ENCODE data around the gene PHGDH. TPM values are rescaled to one million over a fixed set of nuclear protein-coding genes. Genes with fewer than 3 reads are reported as not detected.

Gene PHGDH
- total and polyA plus RNA-seq, 2 of the 13 experiments (the other 11 are each of a cell fraction or from before 2014, with no cell fraction given): 95.8 to 133 TPM

DNA sequence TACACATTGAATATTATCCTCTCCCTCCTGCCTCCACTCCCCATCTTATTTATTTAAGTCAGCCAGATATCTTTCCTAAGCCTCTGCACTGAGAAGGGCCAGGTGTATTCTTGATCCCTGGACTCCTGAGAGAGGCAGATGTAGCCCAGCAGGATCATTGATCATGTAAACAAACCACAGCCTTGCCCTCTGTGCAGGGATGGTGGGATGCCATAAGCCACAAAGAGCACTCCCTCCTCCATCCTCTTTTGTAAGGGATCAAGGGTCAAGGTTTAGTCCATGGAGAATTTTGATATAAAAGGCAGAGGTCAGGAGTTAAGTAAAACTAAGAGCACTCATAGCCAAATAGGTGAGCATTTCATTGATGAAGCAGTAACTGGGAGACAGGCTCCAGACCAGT, 17.3 kb downstream of the PHGDH start (continued):
- TF ChIP-seq ZFX (CRISPR knock-in tag; IDR thresholded peaks at IDR 0.05; ENCODE audit: low read depth): peak; percentile 33; the same call in 1 of the 2 replicates
- peak; percentile 19; the same call in 1 of the 2 replicates for TF ChIP-seq ETV5 (CRISPR knock-in tag; IDR thresholded peaks at IDR 0.05; ENCODE audit: borderline replicate concordance)
- TF ChIP-seq SOX5 (CRISPR knock-in tag; IDR thresholded peaks at IDR 0.05; ENCODE audit: borderline replicate concordance): peak; percentile 65; the same call in 1 of the 2 replicates
- no peak for TF ChIP-seq REXO4 (CRISPR knock-in tag; IDR thresholded peaks at IDR 0.05; ENCODE audit: borderline replicate concordance)
- no peak for TF ChIP-seq ZNF260 (CRISPR knock-in tag; IDR thresholded peaks at IDR 0.05; ENCODE audit: borderline replicate concordance, low read depth)
- TF ChIP-seq SALL1 (CRISPR knock-in tag; IDR thresholded peaks at IDR 0.05): peak; percentile 96
- no peak for TF ChIP-seq ZNF570 (CRISPR knock-in tag; IDR thresholded peaks at IDR 0.05; ENCODE audit: borderline replicate concordance)
- peak; percentile 11; the same call in 1 of the 3 replicates for TF ChIP-seq MXI1 (IDR thresholded peaks at IDR 0.05; ENCODE audit: borderline replicate concordance, low read depth, low read length)
- TF ChIP-seq IRF2 (CRISPR knock-in tag; IDR thresholded peaks at IDR 0.05): peak; percentile 68
- TF ChIP-seq FOXK1 (CRISPR knock-in tag; IDR thresholded peaks at IDR 0.05; ENCODE audit: borderline replicate concordance, low read depth): peak; percentile 31; the same call in 1 of the 2 replicates
- 0 out of 2 replicates have a peak, but pooled peaks have one; percentile 13 for TF ChIP-seq HNF1A (IDR thresholded peaks at IDR 0.05; ENCODE audit: low read depth)
- TF ChIP-seq HNF1A (CRISPR knock-in tag; IDR thresholded peaks at IDR 0.05; ENCODE audit: borderline replicate concordance): no peak
- TF ChIP-seq, protein P1, sequence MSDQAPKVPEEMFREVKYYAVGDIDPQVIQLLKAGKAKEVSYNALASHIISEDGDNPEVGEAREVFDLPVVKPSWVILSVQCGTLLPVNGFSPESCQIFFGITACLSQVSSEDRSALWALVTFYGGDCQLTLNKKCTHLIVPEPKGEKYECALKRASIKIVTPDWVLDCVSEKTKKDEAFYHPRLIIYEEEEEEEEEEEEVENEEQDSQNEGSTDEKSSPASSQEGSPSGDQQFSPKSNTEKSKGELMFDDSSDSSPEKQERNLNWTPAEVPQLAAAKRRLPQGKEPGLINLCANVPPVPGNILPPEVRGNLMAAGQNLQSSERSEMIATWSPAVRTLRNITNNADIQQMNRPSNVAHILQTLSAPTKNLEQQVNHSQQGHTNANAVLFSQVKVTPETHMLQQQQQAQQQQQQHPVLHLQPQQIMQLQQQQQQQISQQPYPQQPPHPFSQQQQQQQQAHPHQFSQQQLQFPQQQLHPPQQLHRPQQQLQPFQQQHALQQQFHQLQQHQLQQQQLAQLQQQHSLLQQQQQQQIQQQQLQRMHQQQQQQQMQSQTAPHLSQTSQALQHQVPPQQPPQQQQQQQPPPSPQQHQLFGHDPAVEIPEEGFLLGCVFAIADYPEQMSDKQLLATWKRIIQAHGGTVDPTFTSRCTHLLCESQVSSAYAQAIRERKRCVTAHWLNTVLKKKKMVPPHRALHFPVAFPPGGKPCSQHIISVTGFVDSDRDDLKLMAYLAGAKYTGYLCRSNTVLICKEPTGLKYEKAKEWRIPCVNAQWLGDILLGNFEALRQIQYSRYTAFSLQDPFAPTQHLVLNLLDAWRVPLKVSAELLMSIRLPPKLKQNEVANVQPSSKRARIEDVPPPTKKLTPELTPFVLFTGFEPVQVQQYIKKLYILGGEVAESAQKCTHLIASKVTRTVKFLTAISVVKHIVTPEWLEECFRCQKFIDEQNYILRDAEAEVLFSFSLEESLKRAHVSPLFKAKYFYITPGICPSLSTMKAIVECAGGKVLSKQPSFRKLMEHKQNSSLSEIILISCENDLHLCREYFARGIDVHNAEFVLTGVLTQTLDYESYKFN (CRISPR knock-in tag; conservative IDR thresholded peaks at IDR 0.05): peak; percentile 92
- peak; percentile 74; the same call in 1 of the 2 replicates for TF ChIP-seq FOXO1 (CRISPR knock-in tag; IDR thresholded peaks at IDR 0.05)
- no peak for TF ChIP-seq NFYC (CRISPR knock-in tag; IDR thresholded peaks at IDR 0.05)
- peak; percentile 81; the same call in 1 of the 2 replicates for TF ChIP-seq DPF2 (CRISPR knock-in tag; IDR thresholded peaks at IDR 0.05; ENCODE audit: borderline replicate concordance, low read depth)
- TF ChIP-seq MED1 (CRISPR knock-in tag; IDR thresholded peaks at IDR 0.05): peak; percentile 70
- TF ChIP-seq GMEB1 (CRISPR knock-in tag; IDR thresholded peaks at IDR 0.05; ENCODE audit: borderline replicate concordance): no peak
- TF ChIP-seq ZBTB42 (CRISPR knock-in tag; IDR thresholded peaks at IDR 0.05): 0 out of 2 replicates have a peak, but pooled peaks have one; percentile 42
- no peak for TF ChIP-seq KLF12 (CRISPR knock-in tag; IDR thresholded peaks at IDR 0.05; ENCODE audit: borderline replicate concordance)
- TF ChIP-seq ZNF3 (CRISPR knock-in tag; IDR thresholded peaks at IDR 0.05): no peak
- peak; percentile 46; the same call in 1 of the 2 replicates for TF ChIP-seq JUND (CRISPR knock-in tag; IDR thresholded peaks at IDR 0.05)

Data from HepG2 (cell line).